Embryonic facial prominence (tissue), 1 donor: ENCODE measurements around the gene TRAPPC2.
A peak's percentile ranks its signal among the peaks of the same experiment; 100 is the strongest.
"Not testable (repeated sequence)": the region's sequence is repeated elsewhere in the genome, so short reads cannot be mapped to it uniquely, and the experiment has no call there.

Source experiments
- DNase-seq: peaks from one replicate; pipeline ENCODE4 v3.0.0-alpha.2; 2016; ENCODE audit errors: extremely low spot score

TRAPPC2 gene

DNA sequence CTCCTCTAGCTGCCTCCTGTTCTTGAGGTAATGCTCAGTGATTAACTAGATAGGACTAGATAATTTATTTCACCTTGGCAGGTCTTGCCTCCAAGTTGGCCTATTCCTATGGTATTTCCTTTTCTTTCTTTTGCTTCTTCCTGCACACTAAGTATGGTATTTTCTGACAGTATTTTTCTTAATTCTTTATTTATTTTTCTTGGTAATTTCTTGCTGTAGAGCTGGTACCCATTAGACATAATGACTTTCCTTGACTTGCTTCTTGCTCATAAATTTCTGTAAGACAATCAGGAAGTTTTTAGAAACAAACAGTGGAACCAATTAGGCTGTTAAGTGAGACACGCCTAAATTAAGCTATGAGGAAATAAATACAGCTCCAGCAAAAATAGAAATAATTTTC is 36.0 kb downstream of the TRAPPC2 start:
- no peak for DNase-seq

DNA sequence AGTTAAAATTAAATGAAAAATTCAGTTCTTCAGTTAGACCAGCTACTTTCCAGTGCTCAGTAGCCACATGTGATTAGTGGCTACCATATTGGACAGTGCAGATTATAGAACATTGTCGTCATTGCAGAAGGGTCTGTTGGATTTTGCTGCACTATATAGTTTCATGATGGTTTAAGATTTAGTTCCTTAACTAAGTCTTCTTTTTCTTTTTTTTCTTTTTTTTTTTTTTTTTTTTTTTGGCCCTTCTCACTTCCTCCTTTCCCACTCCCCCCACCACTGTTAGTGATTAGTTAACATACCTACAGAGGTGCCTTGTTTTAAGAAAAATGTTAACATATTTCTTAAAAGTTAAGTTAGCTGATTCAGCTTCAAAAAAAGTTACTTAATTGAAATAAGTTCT is 36.4 kb downstream of the TRAPPC2 start:
- no peak for DNase-seq

DNA sequence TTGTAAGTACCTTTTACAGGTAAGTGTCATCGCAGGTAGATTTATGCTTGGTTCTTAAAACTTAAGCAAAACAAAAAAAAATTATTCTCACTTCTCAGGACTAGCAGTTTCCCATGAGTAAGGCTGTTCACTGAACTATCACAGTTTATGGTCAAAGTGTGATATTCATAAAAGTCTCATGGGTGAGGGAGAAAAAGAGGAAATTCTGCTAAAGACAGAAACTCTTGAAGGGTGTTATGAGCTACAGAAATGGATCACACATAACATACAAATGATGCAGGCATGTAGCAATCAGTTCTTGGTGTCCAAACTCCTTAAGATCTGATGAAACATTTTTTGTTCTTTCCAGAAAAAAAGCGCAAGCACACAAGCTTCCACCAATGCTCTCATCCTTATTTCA is 37.0 kb downstream of the TRAPPC2 start:
- no peak for DNase-seq

DNA sequence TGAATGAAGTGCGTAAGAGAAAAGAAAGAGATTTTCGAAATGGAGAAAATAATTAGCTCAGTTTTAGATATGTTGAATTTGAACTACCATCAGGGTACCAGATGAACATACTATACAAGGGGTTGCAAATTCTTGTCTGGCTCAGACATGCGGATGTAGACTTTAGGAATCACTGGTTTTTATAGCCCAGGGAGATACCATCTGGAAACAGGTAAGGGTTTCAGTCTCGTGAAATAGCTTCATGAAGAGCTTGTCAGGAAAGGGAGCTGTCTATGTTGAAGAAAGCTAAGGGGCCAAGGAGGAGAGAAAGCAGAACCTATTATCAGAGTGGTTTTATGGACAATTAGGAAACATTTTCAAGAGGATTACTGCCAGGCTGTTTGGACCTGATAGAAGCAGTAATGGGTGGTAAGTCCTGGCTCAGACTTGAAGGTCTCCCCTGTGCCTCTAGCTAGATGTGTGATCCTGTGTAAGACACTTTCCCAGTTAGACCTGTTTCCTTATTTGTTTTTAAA is 38.8 kb downstream of the TRAPPC2 start:
- DNase-seq, result no peak

DNA sequence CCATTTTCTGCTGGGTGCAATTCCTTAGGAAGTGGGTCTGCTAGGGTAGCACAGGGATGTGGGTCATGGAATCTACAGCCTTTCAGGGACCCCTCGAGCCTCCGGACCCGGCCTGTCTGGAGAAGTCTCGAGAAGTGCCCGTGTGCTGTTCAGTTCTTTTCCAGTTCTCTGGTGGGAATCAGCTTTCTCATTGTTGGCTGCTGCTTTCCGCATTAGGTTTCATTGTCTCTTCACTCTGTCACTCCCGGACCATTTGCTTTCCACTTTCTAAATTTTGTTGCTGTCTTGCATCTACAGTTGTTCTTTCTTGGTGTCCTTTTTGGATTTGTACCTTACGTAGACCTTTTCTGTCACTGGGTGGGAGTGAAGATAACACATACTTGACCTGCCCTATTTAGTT is 39.4 kb downstream of the TRAPPC2 start:
- no peak for DNase-seq

DNA sequence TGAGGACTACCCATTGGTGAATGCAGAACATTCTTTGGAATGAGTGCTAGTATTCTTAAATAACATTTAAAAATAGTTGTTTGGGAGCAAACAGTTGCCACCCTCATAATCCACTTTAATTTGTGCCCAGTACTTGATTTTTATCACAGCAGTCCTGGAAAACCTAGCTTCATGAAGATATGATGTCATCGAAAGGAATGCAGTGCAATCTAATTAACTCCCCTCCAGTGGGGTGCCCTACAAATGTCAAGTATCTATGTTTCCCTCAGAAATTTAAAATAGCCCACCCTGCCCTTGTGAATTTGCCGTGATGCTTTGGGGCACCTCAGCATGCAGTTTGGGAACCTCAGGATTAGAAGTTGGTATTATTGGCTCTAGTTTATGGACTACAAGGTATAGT is 40.1 kb downstream of the TRAPPC2 start:
- no peak for DNase-seq

DNA sequence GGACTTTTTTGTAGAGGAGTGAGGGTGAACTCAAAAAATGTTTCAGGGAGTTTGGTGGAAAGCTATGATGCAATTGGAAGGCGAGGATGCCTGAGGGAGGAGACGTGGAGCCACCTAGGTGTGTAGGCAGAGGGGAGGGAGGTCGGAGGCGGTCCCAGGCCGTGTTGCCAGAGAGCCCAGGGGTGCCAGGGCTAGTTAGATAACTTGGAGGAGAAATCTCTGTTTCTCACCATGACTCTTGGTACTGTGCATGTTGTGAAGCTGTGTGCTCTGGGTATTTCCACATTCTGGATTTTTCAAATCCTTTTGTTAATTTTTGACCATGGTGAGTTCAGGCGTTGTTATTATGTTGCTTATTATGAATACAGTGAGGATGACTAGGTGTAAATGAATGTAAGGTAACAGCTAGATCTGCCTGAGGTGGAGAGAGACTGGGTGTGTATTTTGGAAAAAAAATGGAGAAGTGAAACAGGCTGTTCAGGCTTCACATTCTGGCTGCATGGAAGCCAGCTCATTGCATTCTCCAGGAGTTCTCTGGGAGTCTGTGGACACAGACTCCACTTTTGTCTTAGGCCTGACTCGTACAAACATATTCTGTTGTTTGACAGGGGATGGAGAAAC is 41.0 kb downstream of the TRAPPC2 start:
- no peak for DNase-seq

DNA sequence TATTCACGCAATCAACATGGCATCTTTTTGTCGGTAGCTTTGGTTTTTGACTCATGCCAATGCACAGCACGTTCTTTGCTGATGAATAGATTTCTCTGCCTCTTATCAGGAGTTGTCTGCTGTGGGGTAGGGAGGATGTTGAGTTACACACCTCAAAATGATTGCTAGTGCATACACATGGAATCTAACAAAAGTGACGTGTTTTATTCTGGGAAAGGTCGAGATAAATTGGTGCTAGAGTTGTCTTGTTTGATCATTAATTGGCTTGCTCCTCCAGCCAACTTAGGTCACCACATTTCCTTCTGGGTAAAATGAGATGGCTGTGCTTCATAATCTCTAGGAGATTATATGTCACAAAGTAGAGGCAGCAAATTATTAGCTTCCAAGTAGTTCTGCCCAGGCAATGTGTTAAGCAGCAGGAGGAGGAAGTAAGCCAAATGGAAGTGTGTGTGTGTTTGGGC is 41.6 kb downstream of the TRAPPC2 start:
- no peak for DNase-seq

DNA sequence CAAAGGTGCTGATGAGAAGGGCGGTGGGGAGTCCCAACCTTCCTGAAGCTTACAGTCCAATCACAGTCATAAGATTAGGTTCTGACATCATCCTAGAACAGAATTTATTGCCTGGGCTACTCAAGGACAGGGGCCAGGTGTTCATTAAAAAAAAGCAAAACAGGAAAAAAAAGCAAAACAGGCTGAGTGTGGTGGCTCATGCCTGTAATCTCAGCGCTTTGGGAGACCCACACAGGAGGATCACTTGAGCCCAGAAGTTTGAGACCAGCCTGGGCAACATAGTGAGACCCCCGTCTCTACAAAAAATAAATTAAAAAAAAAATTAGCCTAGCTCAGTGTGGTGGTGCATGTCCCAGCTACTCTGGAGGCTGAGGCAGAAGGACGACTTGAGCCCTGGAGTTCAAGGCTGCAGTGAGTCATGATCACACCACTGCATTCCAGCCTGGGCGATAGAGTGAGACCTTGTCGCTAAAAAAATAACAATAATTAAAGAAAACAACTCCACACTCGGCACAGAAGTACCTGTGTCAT is 42.5 kb downstream of the TRAPPC2 start:
- no peak for DNase-seq

DNA sequence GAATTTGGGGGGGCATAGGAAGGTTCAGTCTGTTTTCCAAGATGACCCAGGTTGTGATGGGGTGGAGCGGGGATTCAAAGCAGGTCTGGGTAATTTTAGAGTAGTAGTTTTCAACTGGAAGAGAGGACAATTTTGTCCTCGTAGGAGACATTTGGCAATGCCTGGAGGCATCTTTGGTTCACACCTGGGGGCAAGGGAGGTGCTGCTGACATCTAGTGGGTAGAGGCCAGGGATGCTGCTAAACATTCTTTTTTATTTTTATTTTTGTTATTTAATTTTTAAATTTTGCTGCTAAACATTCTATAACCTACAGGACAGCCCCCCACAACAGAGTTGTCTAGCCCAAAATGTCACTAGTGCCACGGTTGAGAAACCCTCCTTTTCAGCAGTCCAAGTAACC is 43.6 kb downstream of the TRAPPC2 start:
- no peak for DNase-seq

DNA sequence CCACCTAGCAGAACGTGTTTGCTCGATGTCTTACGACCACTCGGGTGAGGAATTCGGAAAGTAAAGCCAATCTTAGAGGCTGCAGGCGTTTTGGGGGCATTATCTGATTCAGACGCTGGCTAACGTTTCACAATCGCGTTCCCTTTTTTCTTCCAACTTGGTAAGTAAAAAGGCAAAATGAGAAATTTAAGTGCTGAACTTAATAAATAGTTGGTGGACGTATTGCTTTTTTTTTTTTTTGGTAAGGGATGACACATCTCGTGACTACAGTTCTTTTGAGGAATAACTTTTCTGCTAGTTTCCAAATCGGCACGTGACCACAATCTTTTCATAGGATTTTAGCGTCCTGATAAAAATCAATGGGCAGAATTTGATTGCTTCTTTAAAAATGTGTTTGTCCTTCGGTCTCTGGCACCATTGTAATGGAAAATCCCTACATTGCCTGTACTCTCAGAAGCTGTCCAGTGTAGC is 44.6 kb downstream of the TRAPPC2 start:
- DNase-seq, result no peak

DNA sequence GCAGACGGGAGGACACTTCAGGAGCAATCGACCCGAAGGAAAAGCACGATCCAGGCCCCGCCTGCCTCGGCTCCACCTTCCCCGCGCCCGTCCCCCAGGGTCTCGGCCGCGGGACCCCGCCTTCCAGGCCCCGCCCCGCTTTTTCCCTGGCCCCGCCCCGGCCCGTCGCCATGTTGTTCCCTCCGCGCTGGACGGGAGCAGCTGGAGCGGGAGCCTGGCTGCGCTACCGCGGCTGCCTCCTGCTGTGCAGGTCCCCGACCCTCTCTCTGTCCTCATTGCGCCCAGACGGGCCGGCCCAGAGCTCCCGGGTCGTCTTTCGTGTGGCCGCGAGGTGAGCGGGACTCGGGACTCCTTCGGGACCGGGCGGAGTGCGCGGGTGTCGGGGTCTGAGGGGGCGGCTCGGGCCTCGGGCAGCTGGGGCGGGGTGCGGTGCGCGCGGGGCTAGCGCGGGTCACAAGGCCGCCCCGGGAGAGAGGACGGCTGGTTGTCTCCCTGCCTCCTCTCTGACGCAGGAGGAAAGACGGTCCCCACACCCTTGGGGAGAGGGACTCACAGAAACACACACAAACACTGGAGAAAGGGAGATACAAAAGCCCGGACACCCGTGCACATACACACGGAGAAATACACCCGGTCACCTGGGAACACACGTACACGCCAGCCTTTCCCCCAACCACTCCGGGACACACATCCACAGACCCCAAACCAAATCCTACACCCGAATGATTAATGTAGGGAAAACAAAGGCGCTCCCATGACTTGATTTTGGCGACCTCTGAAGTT is 45.3 kb downstream of the TRAPPC2 start, which contains the start of gene RAB9A:
Gene RAB9A, plus strand, starts transcription at position 171 of the 783 bp plus-strand sequence. CDS start 19,619 bp downstream, outside the sequence.
- DNase-seq, result peak; percentile 42

DNA sequence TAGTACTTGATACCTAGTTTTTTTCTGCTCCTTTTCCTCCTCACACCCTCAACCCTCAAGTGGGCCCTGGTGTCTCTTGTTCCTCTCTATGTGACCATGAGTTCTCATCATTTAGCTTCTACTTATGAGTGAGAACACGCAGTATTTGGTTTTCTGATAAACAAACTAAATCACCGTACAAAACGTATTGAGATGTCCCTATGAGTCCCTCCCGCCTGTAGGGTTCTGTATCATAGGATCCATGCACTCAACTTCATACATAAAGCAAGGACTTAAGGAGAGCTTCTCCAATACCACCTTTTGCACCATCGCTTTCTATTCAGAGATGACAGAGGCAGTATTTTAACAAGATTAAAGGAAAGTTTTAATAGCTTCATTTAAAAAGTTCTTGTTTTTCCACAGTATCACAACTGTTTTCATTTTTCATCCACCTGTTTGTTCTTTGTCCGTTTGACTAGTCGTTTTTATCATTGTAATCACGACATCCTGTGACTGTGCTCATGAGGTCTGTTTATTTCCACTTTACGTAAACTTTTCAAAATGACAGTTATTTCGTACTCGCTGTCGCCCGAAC is 45.9 kb downstream of the TRAPPC2 start:
- DNase-seq, result no peak

DNA sequence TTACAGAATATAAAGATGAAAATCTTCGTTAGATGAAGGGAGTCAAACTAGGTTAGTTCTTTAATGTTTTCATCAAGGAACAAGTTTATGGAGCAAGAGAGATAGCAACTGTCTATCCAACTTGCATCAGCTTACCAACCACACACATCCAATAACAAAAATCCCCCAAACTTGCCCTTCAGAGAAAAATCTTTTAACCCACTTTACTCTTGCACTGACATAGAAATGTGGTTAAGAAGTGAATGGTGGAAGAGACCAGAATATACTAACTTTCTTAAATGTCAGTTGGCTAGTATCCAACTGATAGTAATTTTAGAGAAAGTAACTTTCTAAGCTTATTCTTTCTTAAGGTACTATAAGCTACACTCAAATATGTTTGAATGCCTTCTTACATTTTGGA is 47.2 kb downstream of the TRAPPC2 start:
- DNase-seq, result no peak

DNA sequence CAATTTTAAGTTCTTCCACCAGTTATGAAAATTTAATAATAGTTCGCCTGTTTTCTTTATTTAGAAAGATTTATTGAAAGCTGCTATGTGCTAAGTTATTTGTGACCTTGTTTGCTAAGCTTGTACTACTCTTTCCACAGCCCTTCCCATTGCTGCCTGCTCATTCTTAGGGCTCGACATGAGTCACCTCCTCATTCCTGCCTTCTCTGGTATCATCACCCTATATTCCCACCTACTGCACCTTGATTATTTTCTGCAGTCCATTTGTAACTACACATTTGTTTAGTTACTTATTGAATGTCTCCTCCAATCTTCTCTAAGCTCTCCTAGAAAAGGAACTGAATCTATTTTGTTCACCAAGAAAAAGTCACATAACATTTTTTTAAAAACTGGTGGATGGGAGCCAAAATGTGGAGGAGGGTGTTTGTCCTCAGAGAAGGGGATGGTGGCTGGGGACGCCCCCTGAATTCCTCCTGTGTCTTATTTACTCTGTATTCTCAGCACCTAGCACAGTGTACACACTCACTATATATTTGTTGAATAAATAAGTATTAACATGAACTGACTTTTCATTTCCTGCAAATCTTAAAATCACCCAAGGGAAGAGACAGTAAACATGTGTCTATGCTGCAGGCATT is 49.2 kb downstream of the TRAPPC2 start:
- no peak for DNase-seq

DNA sequence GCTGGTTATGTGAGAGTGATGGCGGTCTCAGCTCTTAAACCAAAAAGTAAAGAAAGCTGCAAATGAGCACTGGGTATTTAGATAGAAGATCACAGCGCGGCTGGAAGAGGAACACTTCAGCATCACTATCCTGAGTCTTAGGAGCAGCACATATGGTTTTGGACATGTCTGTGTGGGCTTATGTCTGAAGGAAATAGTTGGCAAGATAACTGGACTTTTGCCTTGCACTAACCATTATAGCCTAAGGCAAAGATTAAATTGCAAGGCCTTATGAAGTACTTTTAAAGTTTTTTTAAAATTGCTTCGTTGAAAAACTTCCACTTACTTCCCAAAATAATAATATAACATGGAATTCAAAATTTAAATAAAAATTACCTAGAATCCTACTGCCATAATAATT is 50.1 kb downstream of the TRAPPC2 start:
- no peak for DNase-seq

DNA sequence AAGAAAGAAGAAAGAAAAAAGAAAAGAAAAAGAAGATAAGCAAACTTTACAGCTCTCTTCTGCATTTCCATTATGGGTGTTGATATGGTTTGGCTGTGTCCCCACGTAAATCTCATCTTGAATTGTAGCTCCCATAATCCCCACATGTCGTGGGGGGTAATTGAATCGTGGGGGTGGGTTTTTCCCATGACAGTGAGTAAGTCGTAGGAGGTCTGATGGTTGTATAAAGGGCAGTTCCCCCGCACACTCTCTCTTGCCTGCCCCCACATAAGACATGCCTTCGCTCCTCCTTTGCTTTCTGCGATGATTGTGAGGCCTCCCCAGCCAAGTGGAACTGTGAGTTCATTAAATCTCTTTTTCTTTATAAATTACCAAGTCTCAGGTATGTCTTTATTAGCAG is 52.8 kb downstream of the TRAPPC2 start:
- DNase-seq, result no peak

DNA sequence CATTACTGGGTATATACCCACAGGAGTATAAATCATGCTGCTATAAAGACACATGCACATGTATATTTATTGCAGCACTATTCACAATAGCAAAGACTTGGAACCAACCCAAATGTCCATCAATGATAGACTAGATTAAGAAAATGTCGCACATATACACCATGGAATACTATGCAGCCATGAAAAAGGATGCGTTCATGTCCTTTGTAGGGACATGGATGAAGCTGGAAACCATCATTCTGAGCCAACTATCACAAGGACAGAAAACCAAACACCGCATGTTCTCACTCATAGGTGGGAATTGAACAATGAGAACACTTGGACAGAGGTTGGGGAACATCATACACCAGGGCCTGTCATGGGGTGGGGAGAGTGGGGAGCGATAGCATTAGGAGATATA is 54.7 kb downstream of the TRAPPC2 start:
- DNase-seq, result not testable (repeated sequence)

DNA sequence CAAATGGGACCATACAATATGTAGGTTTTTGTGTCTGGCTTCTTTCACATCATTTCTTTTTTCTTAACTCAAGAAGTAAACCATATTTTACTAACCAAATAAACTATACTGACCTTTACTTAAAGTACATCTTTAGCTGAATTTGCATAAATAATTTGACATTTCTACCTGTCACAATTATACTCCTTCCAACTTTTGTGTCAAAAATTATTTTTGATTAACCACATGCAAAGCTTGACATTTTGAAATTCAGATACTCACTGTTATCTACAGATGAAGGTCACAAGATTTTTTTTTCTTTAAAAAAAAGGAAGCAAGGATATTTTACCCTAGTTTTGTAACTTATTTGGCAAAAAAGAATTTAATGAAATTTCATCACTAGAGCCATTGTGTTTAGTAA is 57.5 kb downstream of the TRAPPC2 start:
- no peak for DNase-seq

DNA sequence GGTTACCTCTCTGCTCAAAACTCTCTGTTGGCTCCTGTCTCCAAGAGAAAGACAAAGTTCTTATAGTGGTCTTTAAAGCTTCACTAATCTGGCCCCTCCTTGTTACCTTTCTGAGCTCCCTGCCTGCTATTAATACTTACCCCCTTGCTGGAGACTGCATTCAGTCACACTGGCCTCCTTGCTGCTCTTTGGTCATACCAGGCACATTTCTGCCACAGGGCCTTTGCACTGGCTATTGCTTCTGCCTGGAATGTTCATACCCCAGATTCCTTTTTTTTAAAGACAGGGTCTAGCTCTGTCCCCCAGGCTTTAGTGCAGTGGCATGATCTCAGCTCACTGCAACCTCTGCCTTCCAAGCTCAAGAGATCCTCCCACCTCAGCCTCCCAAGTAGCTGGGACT is 61.4 kb downstream of the TRAPPC2 start:
- no peak for DNase-seq

DNA sequence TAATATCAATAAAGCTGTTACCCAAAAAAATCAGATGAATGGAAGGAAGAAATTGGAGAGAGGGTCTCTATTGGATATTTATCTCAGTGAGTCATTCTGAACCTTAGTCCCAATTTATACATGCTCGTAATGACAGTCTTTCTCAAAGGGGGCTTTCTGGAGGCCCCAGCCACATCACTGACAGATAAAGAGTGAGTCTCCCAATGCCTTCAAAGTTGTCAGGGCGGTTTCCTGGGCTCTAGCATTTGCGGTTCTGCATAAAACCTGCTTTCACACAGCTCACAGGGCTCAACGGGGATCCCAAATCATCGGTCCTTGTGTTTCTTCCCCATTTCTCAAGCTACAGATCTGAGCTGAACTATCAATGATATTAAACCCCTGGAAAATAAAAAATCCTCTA is 64.2 kb downstream of the TRAPPC2 start:
- no peak for DNase-seq

DNA sequence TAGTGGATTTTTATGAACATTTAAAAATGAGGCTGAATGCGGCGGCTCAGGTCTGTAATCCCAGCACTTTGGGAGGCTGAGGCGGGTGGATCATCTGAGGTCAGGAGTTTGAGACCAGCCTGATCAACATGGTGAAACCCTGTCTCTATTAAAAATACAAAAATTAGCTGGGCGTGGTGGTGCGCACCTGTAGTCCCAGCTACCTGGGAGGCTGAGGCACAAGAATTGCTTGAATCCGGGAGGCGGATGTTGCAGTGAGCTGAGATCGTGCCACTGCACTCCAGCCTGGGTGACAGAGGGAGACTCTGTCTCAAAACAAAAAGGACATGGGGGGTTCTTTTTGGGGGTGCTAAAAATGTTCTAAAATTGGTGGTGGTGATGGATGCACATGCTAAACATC is 64.7 kb downstream of the TRAPPC2 start:
- not testable (repeated sequence) for DNase-seq
